WTC11 (cell line): Measurements from ENCODE around the gene RGS6. TPM values are rescaled to one million over a fixed set of nuclear protein-coding genes. Genes with fewer than 3 reads are reported as not detected.

Experiments
- ATAC-seq: fragments of 200-7000 bp; cut with Tn5 transposase; 2 replicates; pipeline ENCODE4 v1.10.0; 2021; ENCODE audit warnings: mild to moderate bottlenecking, moderate library complexity
- CTCF ChIA-PET: fragments of 300-600 bp; sonication (Branson Sonifier 250); formaldehyde crosslinking; loops from one replicate; lab custom pipeline; 2021; ENCODE audit warnings: antibody characterized with exemption; lab: Charles Lee
- POLR2A ChIA-PET: fragments of 350-600 bp; sonication (Branson Sonifier 250); formaldehyde crosslinking; loops from one replicate; lab custom pipeline; 2021; ENCODE audit warnings: antibody characterized with exemption; lab: Charles Lee
- DNase-seq: peaks from one replicate; pipeline ENCODE4 v3.0.0; 2021; ENCODE audit warnings: low spot score
- H3K27ac Mint-ChIP-seq: 2 replicates; pipeline ENCODE4 v1.8.0; 2021; ENCODE audit warnings: mixed read lengths
- H3K27me3 Mint-ChIP-seq: 2 replicates; pipeline ENCODE4 v1.8.0; 2021; ENCODE audit warnings: low read depth, mild to moderate bottlenecking, moderate library complexity, mixed read lengths
- H3K36me3 Mint-ChIP-seq: 2 replicates; pipeline ENCODE4 v1.8.0; 2021; ENCODE audit warnings: mixed read lengths
- H3K4me1 Mint-ChIP-seq: 2 replicates; pipeline ENCODE4 v1.8.0; 2022; ENCODE audit warnings: mixed read lengths
- H3K4me3 Mint-ChIP-seq: 2 replicates; pipeline ENCODE4 v1.8.0; 2021; ENCODE audit warnings: mild to moderate bottlenecking, moderate library complexity, mixed read lengths
- H3K9me3 Mint-ChIP-seq: 2 replicates; pipeline ENCODE4 v1.8.0; 2021; ENCODE audit warnings: mixed read lengths
- ATF1 ChIP-seq: sonication (generic); formaldehyde crosslinking; IDR thresholded peaks from 2 replicates; pipeline ENCODE4 v1.8.1; 2023; ENCODE audit warnings: mild to moderate bottlenecking, moderate library complexity, missing genetic modification reagents
- ETV6 ChIP-seq: sonication (generic); formaldehyde crosslinking; IDR thresholded peaks from 2 replicates; pipeline ENCODE4 v1.8.1; 2022; ENCODE audit warnings: mild to moderate bottlenecking, missing genetic modification reagents
- FOXJ3 ChIP-seq: sonication (generic); formaldehyde crosslinking; IDR thresholded peaks from 2 replicates; pipeline ENCODE4 v1.9.0; 2021; ENCODE audit warnings: missing genetic modification reagents, mild to moderate bottlenecking, borderline replicate concordance
- GABPB1 ChIP-seq: sonication (generic); formaldehyde crosslinking; IDR thresholded peaks from 2 replicates; pipeline ENCODE4 v1.8.1; 2023; ENCODE audit warnings: mild to moderate bottlenecking, missing genetic modification reagents
- GTF2I ChIP-seq: fragments of 250-450 bp; sonication (Bioruptor Pico); conservative IDR thresholded peaks from 2 replicates; pipeline ENCODE4 v1.4.0; 2021; ENCODE audit warnings: mild to moderate bottlenecking
- IRF2 ChIP-seq: sonication (generic); formaldehyde crosslinking; IDR thresholded peaks from 2 replicates; pipeline ENCODE4 v1.8.0; 2022; ENCODE audit warnings: low read depth, missing genetic modification reagents, borderline replicate concordance
- JAZF1 ChIP-seq: fragments of 250-450 bp; sonication (Bioruptor Pico); IDR thresholded peaks from 2 replicates; pipeline ENCODE4 v1.9.0; 2021; ENCODE audit warnings: moderate library complexity, mild to moderate bottlenecking, inconsistent platforms
- JUN ChIP-seq: sonication (generic); formaldehyde crosslinking; IDR thresholded peaks from 2 replicates; pipeline ENCODE4 v1.8.0; 2023; ENCODE audit warnings: mild to moderate bottlenecking, missing genetic modification reagents
- KAT7 ChIP-seq: sonication (generic); formaldehyde crosslinking; IDR thresholded peaks from 2 replicates; pipeline ENCODE4 v1.8.1; 2023; ENCODE audit warnings: missing genetic modification reagents, mild to moderate bottlenecking, borderline replicate concordance
- TCF7 ChIP-seq: sonication (generic); formaldehyde crosslinking; IDR thresholded peaks from 2 replicates; pipeline ENCODE4 v1.8.0; 2022; ENCODE audit warnings: mild to moderate bottlenecking, low read depth, missing genetic modification reagents, moderate library complexity
- ZNF317 ChIP-seq: sonication (generic); formaldehyde crosslinking; IDR thresholded peaks from 2 replicates; pipeline ENCODE4 v1.8.1; 2023; ENCODE audit warnings: low read depth, mild to moderate bottlenecking, moderate library complexity, missing genetic modification reagents, borderline replicate concordance
- ZNF671 ChIP-seq: fragments of 250-450 bp; sonication (Bioruptor Pico); IDR thresholded peaks from 2 replicates; pipeline ENCODE4 v1.8.0; 2021; ENCODE audit warnings: mild to moderate bottlenecking
- total RNA-seq: library from RNA; stranded (reverse); gene quantifications from 3 replicates; pipeline ENCODE4 v1.2.3, GENCODE V29; 2021
- TF ChIP-seq, protein P1 (sequence below): sonication (generic); formaldehyde crosslinking; IDR thresholded peaks from 2 replicates; pipeline ENCODE4 v1.8.0; 2022; ENCODE audit warnings: mild to moderate bottlenecking, missing genetic modification reagents
- TF ChIP-seq, protein P2 (sequence below): sonication (generic); formaldehyde crosslinking; IDR thresholded peaks from 2 replicates; pipeline ENCODE4 v1.8.1; 2023; ENCODE audit warnings: mild to moderate bottlenecking, missing genetic modification reagents
- TF ChIP-seq, protein P3 (sequence below): sonication (generic); formaldehyde crosslinking; IDR thresholded peaks from 2 replicates; pipeline ENCODE4 v1.8.0; 2022; ENCODE audit warnings: mild to moderate bottlenecking, missing genetic modification reagents
- TF ChIP-seq, protein P4 (sequence below): sonication (generic); formaldehyde crosslinking; IDR thresholded peaks from 2 replicates; pipeline ENCODE4 v1.8.1; 2023; ENCODE audit warnings: mild to moderate bottlenecking, moderate library complexity, missing genetic modification reagents
- TF ChIP-seq, protein P5 (sequence below): fragments of 250-450 bp; sonication (Bioruptor Pico); IDR thresholded peaks from 2 replicates; pipeline ENCODE4 v1.9.0; 2021; ENCODE audit warnings: mild to moderate bottlenecking
- TF ChIP-seq, protein P6 (sequence below): sonication (generic); formaldehyde crosslinking; IDR thresholded peaks from 2 replicates; pipeline ENCODE4 v1.8.1; 2022; ENCODE audit warnings: low read depth, missing genetic modification reagents, borderline replicate concordance
- TF ChIP-seq, protein P7 (sequence below): fragments of 250-450 bp; sonication (Bioruptor Pico); IDR thresholded peaks from 2 replicates; pipeline ENCODE4 v1.9.0; 2021; ENCODE audit warnings: mild to moderate bottlenecking

Gene RGS6
- total RNA-seq, 1 experiment from 2014 or later = 1.0 TPM

DNA sequence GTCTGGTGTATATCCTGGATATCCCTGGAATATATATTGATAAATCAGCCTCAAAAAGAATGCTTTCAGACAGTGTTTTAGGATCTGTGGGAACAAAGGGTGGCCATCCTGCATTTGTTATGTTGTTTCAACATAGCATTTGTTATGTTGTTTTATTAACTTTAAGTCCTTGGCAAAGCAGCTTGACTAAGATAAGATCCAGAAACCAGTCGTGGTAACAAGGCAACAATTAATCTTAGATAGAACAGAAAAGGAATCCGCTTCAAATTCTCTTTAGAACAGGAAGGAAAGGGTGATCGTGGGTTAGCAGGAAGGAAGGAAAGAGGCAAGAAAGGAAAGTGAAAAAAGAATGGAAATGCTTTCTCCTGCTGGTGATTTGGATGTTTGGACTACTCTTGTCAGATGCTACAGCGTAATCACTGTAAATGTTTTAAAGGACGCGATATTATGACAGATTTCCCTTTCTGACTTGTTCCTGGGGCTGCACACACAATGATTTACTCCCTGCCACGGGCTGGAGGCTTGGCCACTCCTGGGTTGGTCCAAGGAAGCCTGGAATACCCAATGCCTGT lies 518.3 kb downstream of the RGS6 start:
- TF ChIP-seq, protein P1, sequence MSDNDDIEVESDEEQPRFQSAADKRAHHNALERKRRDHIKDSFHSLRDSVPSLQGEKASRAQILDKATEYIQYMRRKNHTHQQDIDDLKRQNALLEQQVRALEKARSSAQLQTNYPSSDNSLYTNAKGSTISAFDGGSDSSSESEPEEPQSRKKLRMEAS (CRISPR knock-in tag) = no peak
- no peak for TF ChIP-seq KAT7 (CRISPR knock-in tag)
- no peak for TF ChIP-seq IRF2 (CRISPR knock-in tag)
- TF ChIP-seq TCF7 (CRISPR knock-in tag) = no peak
- TF ChIP-seq, protein P2, sequence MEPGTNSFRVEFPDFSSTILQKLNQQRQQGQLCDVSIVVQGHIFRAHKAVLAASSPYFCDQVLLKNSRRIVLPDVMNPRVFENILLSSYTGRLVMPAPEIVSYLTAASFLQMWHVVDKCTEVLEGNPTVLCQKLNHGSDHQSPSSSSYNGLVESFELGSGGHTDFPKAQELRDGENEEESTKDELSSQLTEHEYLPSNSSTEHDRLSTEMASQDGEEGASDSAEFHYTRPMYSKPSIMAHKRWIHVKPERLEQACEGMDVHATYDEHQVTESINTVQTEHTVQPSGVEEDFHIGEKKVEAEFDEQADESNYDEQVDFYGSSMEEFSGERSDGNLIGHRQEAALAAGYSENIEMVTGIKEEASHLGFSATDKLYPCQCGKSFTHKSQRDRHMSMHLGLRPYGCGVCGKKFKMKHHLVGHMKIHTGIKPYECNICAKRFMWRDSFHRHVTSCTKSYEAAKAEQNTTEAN (CRISPR knock-in tag) = no peak
- TF ChIP-seq JUN (CRISPR knock-in tag) = no peak
- TF ChIP-seq ATF1 (CRISPR knock-in tag) = no peak
- TF ChIP-seq, protein P3, sequence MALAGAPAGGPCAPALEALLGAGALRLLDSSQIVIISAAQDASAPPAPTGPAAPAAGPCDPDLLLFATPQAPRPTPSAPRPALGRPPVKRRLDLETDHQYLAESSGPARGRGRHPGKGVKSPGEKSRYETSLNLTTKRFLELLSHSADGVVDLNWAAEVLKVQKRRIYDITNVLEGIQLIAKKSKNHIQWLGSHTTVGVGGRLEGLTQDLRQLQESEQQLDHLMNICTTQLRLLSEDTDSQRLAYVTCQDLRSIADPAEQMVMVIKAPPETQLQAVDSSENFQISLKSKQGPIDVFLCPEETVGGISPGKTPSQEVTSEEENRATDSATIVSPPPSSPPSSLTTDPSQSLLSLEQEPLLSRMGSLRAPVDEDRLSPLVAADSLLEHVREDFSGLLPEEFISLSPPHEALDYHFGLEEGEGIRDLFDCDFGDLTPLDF (CRISPR knock-in tag) = no peak
- no peak for TF ChIP-seq GTF2I
- no peak overlapping the region for H3K27ac Mint-ChIP-seq
- peak; percentile 32 for ATAC-seq
- DNase-seq = no peak
- H3K4me3 Mint-ChIP-seq = no peak overlapping the region
- peaks cover 25% of the 10 kb centered on the region for H3K4me1 Mint-ChIP-seq
- ChIA-PET POLR2A (no interaction called here), CTCF (no interaction called here)
- H3K9me3 Mint-ChIP-seq = peaks cover 4% of the 10 kb centered on the region; the same call in 1 of the 2 replicates
- H3K36me3 Mint-ChIP-seq = no peaks in the 10 kb centered on the region
- H3K27me3 Mint-ChIP-seq = no peaks in the 10 kb centered on the region

DNA sequence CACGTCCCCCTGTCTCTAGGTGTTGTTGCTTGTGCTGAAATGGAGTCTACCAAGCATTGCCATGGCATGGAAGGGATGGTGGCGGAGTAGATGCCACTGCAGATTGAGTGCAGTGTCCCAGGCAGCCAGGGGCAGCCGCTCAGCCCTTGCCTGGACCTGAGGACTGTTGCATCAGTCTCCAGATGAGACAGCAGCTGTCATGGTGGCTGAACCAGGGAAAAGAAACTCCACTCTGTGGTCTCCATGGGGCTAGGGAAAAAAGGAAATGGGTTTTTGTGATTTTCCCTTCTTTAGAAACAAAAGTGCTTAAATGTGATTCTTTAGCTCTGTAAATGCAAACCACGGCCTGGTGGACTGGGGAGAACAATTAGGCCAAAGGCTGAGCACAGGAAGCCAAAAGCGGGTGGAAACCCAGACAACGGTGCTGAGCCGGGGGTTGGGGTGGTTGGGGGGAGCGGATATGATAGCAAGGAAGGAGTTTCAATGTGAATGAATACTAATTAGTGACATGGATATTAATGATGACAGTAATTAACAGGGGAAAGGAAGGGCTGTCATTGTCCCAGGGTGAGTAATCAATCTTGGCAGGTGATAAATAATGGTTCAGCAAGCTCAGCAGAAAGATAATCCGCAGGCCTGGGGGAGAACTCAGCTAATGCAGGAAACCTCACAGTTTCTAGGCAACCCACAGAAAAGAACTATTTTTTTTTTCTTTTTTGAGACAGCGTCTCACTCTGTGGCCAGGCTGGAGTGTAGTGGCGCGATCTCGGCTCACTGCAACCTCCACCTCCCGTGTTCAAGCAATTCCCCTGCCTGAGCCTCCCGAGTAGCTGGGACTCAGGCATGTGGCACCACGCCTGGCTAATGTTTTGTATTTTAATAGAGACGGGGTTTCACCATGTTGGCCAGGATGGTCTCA lies 519.1 kb downstream of the RGS6 start:
- Mint-ChIP-seq H3K36me3 (no peaks in the 10 kb centered on the region), H3K9me3 (peaks cover 4% of the 10 kb centered on the region; the same call in 1 of the 2 replicates), H3K27me3 (no peaks in the 10 kb centered on the region), H3K27ac (no peak overlapping the region), H3K4me3 (no peak overlapping the region), H3K4me1 (peaks cover 25% of the 10 kb centered on the region)
- ChIA-PET POLR2A (no interaction called here), CTCF (no interaction called here)
- DNase-seq (no peak), ATAC-seq (peak; percentile 28)
- TF ChIP-seq ETV6 (CRISPR knock-in tag) (no peak), GABPB1 (CRISPR knock-in tag) (peak; percentile 24; the same call in 1 of the 2 replicates)

DNA sequence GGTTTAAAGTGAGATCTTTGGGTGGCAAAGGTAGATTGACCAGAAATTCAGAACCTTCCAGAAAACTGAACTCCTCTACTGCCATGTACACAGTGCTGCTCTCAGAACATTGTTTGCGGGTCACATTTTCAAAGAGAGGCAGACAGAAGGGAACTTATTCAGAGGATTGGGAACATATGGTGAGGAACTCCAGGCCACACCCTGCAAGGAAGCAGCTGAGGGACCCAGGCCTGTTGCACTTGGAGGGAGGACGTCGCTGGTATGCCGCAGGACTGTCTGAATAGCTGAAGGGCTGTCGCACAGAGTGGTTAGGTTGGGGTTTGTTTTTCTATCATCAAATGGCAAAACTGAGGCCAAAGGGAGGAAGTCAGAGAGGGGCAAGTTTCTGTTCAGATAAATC lies 520.5 kb downstream of the RGS6 start:
- Mint-ChIP-seq H3K27ac (0 out of 2 replicates have a peak overlapping the region, but pooled peaks have one; percentile 26), H3K4me1 (peaks cover 25% of the 10 kb centered on the region), H3K36me3 (no peaks in the 10 kb centered on the region), H3K27me3 (no peaks in the 10 kb centered on the region), H3K9me3 (peaks cover 4% of the 10 kb centered on the region; the same call in 1 of the 2 replicates), H3K4me3 (no peak overlapping the region)
- CTCF ChIA-PET = no interaction called here
- POLR2A ChIA-PET = no interaction called here
- DNase-seq = no peak
- ATAC-seq = no peak
- TF ChIP-seq, protein P4, sequence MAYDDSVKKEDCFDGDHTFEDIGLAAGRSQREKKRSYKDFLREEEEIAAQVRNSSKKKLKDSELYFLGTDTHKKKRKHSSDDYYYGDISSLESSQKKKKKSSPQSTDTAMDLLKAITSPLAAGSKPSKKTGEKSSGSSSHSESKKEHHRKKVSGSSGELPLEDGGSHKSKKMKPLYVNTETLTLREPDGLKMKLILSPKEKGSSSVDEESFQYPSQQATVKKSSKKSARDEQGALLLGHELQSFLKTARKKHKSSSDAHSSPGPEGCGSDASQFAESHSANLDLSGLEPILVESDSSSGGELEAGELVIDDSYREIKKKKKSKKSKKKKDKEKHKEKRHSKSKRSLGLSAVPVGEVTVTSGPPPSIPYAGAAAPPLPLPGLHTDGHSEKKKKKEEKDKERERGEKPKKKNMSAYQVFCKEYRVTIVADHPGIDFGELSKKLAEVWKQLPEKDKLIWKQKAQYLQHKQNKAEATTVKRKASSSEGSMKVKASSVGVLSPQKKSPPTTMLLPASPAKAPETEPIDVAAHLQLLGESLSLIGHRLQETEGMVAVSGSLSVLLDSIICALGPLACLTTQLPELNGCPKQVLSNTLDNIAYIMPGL (CRISPR knock-in tag) = no peak
- TF ChIP-seq, protein P5, sequence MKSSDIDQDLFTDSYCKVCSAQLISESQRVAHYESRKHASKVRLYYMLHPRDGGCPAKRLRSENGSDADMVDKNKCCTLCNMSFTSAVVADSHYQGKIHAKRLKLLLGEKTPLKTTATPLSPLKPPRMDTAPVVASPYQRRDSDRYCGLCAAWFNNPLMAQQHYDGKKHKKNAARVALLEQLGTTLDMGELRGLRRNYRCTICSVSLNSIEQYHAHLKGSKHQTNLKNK (CRISPR knock-in tag) = no peak
- TF ChIP-seq KAT7 (CRISPR knock-in tag) (no peak), JAZF1 (CRISPR knock-in tag) (no peak), ZNF671 (CRISPR knock-in tag) (no peak), FOXJ3 (CRISPR knock-in tag) (no peak), ZNF317 (CRISPR knock-in tag) (no peak)
- TF ChIP-seq, protein P6, sequence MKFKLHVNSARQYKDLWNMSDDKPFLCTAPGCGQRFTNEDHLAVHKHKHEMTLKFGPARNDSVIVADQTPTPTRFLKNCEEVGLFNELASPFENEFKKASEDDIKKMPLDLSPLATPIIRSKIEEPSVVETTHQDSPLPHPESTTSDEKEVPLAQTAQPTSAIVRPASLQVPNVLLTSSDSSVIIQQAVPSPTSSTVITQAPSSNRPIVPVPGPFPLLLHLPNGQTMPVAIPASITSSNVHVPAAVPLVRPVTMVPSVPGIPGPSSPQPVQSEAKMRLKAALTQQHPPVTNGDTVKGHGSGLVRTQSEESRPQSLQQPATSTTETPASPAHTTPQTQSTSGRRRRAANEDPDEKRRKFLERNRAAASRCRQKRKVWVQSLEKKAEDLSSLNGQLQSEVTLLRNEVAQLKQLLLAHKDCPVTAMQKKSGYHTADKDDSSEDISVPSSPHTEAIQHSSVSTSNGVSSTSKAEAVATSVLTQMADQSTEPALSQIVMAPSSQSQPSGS (CRISPR knock-in tag) = no peak
- TF ChIP-seq, protein P7, sequence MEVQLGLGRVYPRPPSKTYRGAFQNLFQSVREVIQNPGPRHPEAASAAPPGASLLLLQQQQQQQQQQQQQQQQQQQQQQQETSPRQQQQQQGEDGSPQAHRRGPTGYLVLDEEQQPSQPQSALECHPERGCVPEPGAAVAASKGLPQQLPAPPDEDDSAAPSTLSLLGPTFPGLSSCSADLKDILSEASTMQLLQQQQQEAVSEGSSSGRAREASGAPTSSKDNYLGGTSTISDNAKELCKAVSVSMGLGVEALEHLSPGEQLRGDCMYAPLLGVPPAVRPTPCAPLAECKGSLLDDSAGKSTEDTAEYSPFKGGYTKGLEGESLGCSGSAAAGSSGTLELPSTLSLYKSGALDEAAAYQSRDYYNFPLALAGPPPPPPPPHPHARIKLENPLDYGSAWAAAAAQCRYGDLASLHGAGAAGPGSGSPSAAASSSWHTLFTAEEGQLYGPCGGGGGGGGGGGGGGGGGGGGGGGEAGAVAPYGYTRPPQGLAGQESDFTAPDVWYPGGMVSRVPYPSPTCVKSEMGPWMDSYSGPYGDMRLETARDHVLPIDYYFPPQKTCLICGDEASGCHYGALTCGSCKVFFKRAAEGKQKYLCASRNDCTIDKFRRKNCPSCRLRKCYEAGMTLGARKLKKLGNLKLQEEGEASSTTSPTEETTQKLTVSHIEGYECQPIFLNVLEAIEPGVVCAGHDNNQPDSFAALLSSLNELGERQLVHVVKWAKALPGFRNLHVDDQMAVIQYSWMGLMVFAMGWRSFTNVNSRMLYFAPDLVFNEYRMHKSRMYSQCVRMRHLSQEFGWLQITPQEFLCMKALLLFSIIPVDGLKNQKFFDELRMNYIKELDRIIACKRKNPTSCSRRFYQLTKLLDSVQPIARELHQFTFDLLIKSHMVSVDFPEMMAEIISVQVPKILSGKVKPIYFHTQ (CRISPR knock-in tag) = no peak
